GM12873 (cell line): ENCODE data around the gene FARS2.

ENCODE experiments used
- TF ChIP-seq, protein P1 (sequence below): IDR thresholded peaks from 2 replicates; pipeline ENCODE4 v1.5.1; 2012; ENCODE audit warnings: low read depth, mild to moderate bottlenecking, moderate library complexity, low read length, control low read depth; ENCODE audit not compliant: insufficient read depth; ENCODE audit errors: missing control alignments

Gene FARS2

DNA sequence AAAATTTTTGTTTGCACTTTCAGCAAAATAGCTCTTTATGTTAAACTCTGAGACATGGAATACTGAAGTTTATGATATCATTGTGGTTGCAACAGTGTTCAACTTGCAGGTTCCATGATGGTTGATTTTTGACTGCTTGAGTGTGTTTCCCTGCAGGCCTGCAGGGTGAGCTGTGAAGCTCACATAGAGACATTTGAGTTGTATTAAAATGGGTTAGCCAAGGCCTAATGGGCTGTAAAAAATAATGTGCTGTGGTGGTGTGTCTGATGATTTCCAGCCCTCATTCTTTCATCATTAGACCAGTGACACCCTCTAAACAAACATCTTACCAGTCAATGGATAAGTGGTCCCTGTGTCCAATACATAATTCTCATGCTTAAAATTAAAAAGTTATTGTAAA lies 321.4 kb downstream of the FARS2 start:
- TF ChIP-seq, protein P1, sequence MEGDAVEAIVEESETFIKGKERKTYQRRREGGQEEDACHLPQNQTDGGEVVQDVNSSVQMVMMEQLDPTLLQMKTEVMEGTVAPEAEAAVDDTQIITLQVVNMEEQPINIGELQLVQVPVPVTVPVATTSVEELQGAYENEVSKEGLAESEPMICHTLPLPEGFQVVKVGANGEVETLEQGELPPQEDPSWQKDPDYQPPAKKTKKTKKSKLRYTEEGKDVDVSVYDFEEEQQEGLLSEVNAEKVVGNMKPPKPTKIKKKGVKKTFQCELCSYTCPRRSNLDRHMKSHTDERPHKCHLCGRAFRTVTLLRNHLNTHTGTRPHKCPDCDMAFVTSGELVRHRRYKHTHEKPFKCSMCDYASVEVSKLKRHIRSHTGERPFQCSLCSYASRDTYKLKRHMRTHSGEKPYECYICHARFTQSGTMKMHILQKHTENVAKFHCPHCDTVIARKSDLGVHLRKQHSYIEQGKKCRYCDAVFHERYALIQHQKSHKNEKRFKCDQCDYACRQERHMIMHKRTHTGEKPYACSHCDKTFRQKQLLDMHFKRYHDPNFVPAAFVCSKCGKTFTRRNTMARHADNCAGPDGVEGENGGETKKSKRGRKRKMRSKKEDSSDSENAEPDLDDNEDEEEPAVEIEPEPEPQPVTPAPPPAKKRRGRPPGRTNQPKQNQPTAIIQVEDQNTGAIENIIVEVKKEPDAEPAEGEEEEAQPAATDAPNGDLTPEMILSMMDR: peak; percentile 11

DNA sequence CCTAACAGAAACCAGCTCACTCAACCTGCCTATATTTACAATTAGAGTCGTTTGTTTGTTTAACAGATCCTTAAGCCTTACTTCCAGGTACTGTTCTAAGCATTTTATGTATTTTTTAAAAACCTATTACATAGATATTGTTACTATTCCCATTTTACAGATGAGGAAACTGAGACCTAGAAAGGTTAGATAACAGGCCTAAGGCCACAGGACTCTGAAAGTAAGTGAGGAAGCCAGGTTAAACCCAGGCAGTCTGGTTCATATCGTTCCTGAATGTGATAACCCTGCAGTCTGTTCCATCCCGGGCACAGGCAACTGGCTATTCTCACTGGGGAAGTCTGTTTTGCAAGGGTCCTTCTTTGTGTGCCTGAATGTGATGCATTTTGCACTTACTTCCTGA lies 322.2 kb downstream of the FARS2 start:
- TF ChIP-seq, protein P1: no peak

DNA sequence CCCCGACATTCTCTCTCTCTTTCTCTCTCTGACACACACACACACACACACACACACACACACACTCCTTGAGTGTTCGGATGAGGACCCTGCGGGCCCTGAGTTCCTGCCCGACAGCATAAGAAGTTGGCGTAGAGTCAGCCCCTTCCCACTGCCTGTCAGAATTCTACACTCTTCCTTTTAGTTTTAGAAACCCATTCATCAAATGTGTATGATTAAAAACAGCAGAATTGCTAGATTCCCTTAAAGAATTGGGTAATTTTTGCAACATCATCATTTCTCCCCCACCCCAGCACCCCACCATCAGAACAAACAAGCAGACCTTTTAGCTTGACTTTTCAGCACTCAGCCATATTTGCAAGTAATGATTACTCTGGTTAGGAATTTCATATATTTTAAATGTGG lies 322.8 kb downstream of the FARS2 start:
- TF ChIP-seq, protein P1: no peak

DNA sequence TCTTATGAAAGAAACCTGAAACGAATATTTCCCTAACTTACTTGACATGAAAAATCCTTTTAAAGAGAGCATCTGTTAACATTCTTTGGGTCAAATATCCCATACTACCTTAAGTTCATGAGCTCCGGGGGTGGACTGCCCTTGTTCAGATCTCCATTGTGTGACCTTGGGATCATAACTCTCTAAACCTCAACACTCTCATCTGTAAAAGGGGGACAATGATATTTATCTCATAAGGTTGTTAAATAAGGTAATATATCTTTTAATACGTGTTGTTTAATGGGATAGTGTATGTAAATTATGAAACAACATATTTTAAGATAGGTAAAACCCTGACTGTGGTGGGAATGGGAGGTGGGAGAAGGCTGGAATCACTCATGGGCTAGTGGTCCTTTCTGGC lies 326.3 kb downstream of the FARS2 start:
- TF ChIP-seq, protein P1: no peak

DNA sequence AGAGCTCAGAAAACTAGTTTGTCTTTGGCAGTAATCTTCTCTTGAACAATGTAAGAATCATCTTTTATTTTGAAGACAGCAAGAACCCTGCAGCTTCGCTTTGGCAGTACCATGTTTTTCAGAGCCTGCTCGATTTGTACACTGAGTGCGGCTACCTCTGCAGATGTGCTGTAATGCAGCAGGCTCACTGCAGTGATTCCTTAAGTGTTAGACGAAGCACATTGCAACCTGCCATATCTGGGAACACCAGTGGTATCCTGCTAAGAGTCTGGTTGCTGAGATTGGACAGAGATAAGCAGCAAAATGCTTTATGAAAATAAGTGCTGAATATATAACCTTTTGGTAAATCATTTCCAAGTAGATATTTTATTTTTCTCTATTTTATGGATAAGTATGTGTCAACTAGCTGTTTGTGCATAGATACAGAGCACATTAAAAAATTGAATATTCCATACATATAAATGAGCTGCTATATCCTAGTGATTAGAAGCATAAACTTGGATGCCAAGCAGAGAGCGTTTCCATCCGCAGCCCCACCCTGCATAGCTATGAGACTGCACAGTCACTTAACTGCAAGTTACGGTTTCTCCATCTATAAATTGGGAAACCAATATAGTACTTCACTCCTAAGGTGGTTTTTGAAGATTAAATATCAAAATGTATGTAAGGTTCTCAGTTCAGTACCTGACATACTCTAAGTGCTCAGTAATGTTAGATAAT lies 328.3 kb downstream of the FARS2 start:
- TF ChIP-seq, protein P1: no peak

DNA sequence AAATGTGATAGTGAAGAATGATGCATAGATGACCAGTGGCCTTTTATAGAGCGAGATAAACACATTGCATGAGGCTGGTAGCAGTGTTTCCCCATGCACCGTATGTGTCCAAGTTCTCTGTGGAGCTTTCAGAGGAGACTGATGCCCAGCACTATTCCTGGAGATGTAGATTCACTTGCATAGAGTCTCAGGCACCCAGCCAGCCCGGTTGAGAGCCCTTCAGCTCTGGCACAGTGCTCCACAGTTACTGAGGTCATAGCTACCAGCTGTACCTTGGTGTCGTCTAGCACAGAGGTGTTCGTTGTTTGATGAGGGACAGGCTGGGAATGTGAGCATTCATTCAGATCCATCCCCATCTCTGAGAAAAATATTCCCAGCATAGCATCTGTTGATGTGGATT lies 328.9 kb downstream of the FARS2 start:
- TF ChIP-seq, protein P1: no peak

DNA sequence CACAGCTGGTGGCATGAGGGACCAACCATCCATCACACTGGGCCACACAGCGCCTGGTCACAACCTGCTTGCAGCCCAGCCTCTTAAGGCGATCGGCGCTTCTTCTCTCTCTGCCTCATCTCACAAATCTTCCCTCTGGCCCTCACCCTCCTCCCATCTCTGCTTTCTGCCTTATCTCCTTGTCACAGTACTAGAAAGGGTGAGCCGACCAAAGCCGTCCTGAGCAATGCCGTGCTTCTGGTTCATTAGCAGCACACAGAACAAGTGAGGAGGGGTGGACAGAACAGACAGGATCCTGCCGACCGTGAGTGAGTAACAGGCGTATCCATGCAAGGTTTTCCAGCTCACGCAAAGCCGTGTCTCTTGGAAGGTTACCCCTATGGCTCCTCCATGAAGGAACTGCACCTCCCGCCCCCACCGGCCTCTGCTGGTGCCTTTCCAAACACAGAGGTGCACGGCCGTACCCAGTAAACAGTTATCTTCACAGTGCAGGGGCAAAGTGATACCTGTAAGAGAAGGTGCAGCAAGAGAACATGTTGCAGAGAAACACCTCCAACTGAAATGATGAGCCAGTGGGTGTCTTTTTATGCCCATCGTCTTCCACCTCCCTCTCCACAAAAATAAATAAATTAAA lies 331.7 kb downstream of the FARS2 start:
- TF ChIP-seq, protein P1: no peak
